Vagina (tissue), 2 donors: ENCODE measurements around the gene SCNN1B.

Experiments
- CTCF ChIP-seq, 3 experiments: fragments of 450-650 bp in 2 of 3; fragments of 200-600 bp in 1 of 3; sonication (generic) in 1 of 3; IDR thresholded peaks; one replicate each; pipeline ENCODE4 v1.5.1; 2017 to 2019; ENCODE audit warnings: antibody characterized with exemption in 3 of 3, mild to moderate bottlenecking in 2 of 3, moderate library complexity in 2 of 3
- POLR2A ChIP-seq, 2 donors: fragments of 450-650 bp; IDR thresholded peaks; one replicate each; pipeline ENCODE4 v1.6.1; 2017; ENCODE audit warnings: antibody characterized with exemption in 2 of 2, mild to moderate bottlenecking in 2 of 2, moderate library complexity in 2 of 2
- POLR2AphosphoS5 ChIP-seq, 2 donors: sonication (generic); formaldehyde crosslinking; IDR thresholded peaks; one replicate each; pipeline ENCODE4 v1.9.0; 2017; ENCODE audit warnings: antibody characterized with exemption in 2 of 2, mild to moderate bottlenecking in 2 of 2, low read depth in 1 of 2; ENCODE audit not compliant: insufficient read depth in 1 of 2

GRCh38 chr16:23276821-23277220 lies 25.3 kb upstream of the SCNN1B start:
- TF ChIP-seq CTCF (IDR thresholded peaks at IDR 0.05) (no peak), POLR2A (IDR thresholded peaks at IDR 0.05) (no peak), POLR2AphosphoS5 (IDR thresholded peaks at IDR 0.05; ENCODE audit: insufficient read depth in 1 of 2, low read depth in 1 of 2) (no peak)
